SK-N-SH treated with all-trans-retinoic acid at 6 μM for 48 hours (cell line): ENCODE data around the gene OSMR.

Experiments used
- BACH2 ChIP-seq: fragments of 250-450 bp; sonication (Bioruptor Pico); IDR thresholded peaks from 2 replicates; pipeline ENCODE4 v1.9.0; 2021; ENCODE audit warnings: mild to moderate bottlenecking, borderline replicate concordance
- GLIS3 ChIP-seq: fragments of 250-450 bp; sonication (Bioruptor Pico); IDR thresholded peaks from 2 replicates; pipeline ENCODE4 v1.5.0; 2020; ENCODE audit warnings: mild to moderate bottlenecking, moderate library complexity
- OSR1 ChIP-seq: fragments of 250-450 bp; sonication (Bioruptor Pico); IDR thresholded peaks from 2 replicates; pipeline ENCODE4 v1.8.0; 2022; ENCODE audit warnings: moderate library complexity, mild to moderate bottlenecking, inconsistent platforms
- PATZ1 ChIP-seq: fragments of 250-450 bp; sonication (Bioruptor Pico); IDR thresholded peaks from 2 replicates; pipeline ENCODE4 v1.8.0; 2020; ENCODE audit warnings: mild to moderate bottlenecking, moderate library complexity, borderline replicate concordance
- ZFP30 ChIP-seq: fragments of 450-650 bp; formaldehyde crosslinking; IDR thresholded peaks from 2 replicates; pipeline ENCODE4 v1.5.0; 2022; ENCODE audit warnings: mild to moderate bottlenecking, moderate library complexity
- ZNF565 ChIP-seq: fragments of 450-650 bp; formaldehyde crosslinking; conservative IDR thresholded peaks from 2 replicates; pipeline ENCODE4 v1.5.0; 2020; ENCODE audit warnings: low read depth, mild to moderate bottlenecking, moderate library complexity
- ZNF70 ChIP-seq: fragments of 450-650 bp; formaldehyde crosslinking; IDR thresholded peaks from 2 replicates; pipeline ENCODE4 v1.5.0; 2020; ENCODE audit warnings: mild to moderate bottlenecking, moderate library complexity
- TF ChIP-seq, protein P1 (sequence below): fragments of 250-450 bp; sonication (Bioruptor Pico); IDR thresholded peaks from 2 replicates; pipeline ENCODE4 v1.5.1; 2020; ENCODE audit warnings: low read depth, mild to moderate bottlenecking, moderate library complexity

GRCh38 chr5:38944282-38944681 is 98.5 kb downstream of the OSMR start:
- no peak for TF ChIP-seq ZNF565 (CRISPR knock-in tag)
- TF ChIP-seq GLIS3 (CRISPR knock-in tag), result no peak
- no peak for TF ChIP-seq PATZ1 (CRISPR knock-in tag)
- no peak for TF ChIP-seq OSR1 (CRISPR knock-in tag)
- no peak for TF ChIP-seq ZFP30 (CRISPR knock-in tag)
- TF ChIP-seq ZNF70 (CRISPR knock-in tag), result no peak
- TF ChIP-seq BACH2 (CRISPR knock-in tag), result no peak
- TF ChIP-seq, protein P1, sequence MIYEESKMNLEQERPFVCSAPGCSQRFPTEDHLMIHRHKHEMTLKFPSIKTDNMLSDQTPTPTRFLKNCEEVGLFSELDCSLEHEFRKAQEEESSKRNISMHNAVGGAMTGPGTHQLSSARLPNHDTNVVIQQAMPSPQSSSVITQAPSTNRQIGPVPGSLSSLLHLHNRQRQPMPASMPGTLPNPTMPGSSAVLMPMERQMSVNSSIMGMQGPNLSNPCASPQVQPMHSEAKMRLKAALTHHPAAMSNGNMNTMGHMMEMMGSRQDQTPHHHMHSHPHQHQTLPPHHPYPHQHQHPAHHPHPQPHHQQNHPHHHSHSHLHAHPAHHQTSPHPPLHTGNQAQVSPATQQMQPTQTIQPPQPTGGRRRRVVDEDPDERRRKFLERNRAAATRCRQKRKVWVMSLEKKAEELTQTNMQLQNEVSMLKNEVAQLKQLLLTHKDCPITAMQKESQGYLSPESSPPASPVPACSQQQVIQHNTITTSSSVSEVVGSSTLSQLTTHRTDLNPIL, result no peak
